ENCODE measurements around the gene DNAJC1. TPM values are rescaled to one million over a fixed set of nuclear protein-coding genes. Genes with fewer than 3 reads are reported as not detected.
"Not testable (repeated sequence)": the region's sequence is repeated elsewhere in the genome, so short reads cannot be mapped to it uniquely, and the experiment has no call there.

The DNAJC1 gene
- total RNA-seq, 5 donors from 2014 or later (not counting 1 experiment from before 2014, with no cell fraction given): 12.8 to 23.1 (median 16.7) TPM

DNA sequence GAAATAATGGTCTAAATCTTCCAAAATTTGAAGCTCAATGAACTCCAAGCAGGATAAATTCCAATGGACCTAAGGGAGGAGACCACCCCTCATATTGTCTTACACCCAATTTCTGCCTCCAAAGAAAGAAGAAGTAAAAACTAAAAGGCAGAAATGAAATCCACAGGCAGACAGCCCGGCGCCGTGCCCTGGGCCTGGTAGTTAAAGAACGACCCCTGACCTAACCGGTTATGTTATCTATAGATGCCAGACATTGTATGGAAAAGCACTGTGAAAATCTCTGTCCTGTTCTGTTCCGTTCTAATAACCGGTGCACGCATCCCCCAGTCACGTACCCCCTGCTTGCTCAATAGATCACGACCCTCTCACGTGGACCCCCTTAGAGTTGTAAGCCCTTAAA is 130.8 kb downstream of the DNAJC1 start:
- CTCF ChIA-PET; H3K27me3 ChIP-seq (replicated peaks in 1 of 2; ENCODE audit: control insufficient read depth in 2 of 2, extremely low read depth in 1 of 2, insufficient read depth in 2 of 2, low read length in 1 of 2); H3K27me3 Mint-ChIP-seq; H3K36me3 ChIP-seq (ENCODE audit: control insufficient read depth in 2 of 2, extremely low read depth in 1 of 2, insufficient read depth in 1 of 2, low read length in 1 of 2); DNase-seq; H3K4me1 ChIP-seq (ENCODE audit: control insufficient read depth in 1 of 2, extremely low read depth in 1 of 2, insufficient read depth in 2 of 2, low read length in 2 of 2); ATAC-seq (replicated peaks in 1 of 4); H3K27ac ChIP-seq (ENCODE audit: low read length); H3K4me3 ChIP-seq (ENCODE audit: control insufficient read depth in 1 of 2, extremely low read depth in 1 of 2, low read length in 1 of 2); H3K4me3 Mint-ChIP-seq; H3K4me1 Mint-ChIP-seq; H3K27ac Mint-ChIP-seq; H3K9me3 ChIP-seq: not testable (repeated sequence)
- Mint-ChIP-seq H3K36me3 (peaks cover 59% of the 10 kb centered on the region), H3K9me3 (peaks cover 10 to 20% (median 15%) of the 10 kb centered on the region in 3 donors)
- 100% methylated on average over 7 of the region's 11 CpGs for WGBS (ENCODE audit: insufficient coverage)
- POLR2A ChIA-PET: interaction anchor here in 1 of 2 donors (0.6 kb wide), 1 partner anchor 658 kb away, joined by 4 read pairs; no protein-coding TSS in a partner anchor

DNA sequence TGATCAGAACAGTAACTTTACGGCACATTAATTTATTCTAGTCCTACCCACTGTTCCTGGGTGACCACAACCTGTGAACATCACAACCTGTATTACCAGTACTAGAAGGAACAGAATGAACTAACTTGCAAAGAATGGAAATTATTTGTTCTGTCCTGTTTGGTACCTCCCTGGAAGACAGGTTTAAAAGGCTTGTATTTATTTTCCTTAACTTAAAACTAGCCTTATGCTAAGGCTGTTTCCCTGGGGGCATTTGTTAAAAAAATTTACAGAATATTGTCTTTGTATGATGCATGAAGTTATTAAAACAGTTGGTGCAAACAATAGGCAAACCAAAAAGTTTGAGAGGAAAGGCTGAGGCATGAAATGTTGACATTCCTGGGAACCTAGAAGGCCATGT is 132.7 kb downstream of the DNAJC1 start:
- H3K9me3 Mint-ChIP-seq: peaks cover 10 to 31% (median 20%) of the 10 kb centered on the region in 3 donors
- no peak for DNase-seq
- ChIA-PET CTCF (interaction anchor here in 1 of 2 donors (0.6 kb wide), 1 partner anchor 753 kb away, joined by 3 read pairs; no protein-coding TSS in a partner anchor), POLR2A (interaction anchor here in 1 of 2 donors (0.6 to 0.7 kb wide), 2 partner anchors 226 to 1060 kb away, joined by 4 to 5 read pairs; no protein-coding TSS in a partner anchor)
- Histone ChIP-seq H3K4me1 (ENCODE audit: control insufficient read depth in 1 of 2, extremely low read depth in 1 of 2, insufficient read depth in 2 of 2, low read length in 2 of 2) (no peaks in the 10 kb centered on the region), H3K4me3 (ENCODE audit: control insufficient read depth in 1 of 2, extremely low read depth in 1 of 2, low read length in 1 of 2) (no peak overlapping the region), H3K9me3 (peaks cover 2% of the 10 kb centered on the region), H3K27me3 (replicated peaks in 1 of 2; ENCODE audit: control insufficient read depth in 2 of 2, extremely low read depth in 1 of 2, insufficient read depth in 2 of 2, low read length in 1 of 2) (no peaks in the 10 kb centered on the region), H3K27ac (ENCODE audit: low read length) (no peak overlapping the region), H3K36me3 (ENCODE audit: control insufficient read depth in 2 of 2, extremely low read depth in 1 of 2, insufficient read depth in 1 of 2, low read length in 1 of 2) (no peaks in the 10 kb centered on the region)
- H3K36me3 Mint-ChIP-seq: peaks cover 58% of the 10 kb centered on the region
- no peaks in the 10 kb centered on the region for H3K27me3 Mint-ChIP-seq
- H3K4me1 Mint-ChIP-seq: no peaks in the 10 kb centered on the region
- no CpG with 5 or more reads among the region's 1 CpG for WGBS (ENCODE audit: insufficient coverage)
- no peak overlapping the region for H3K27ac Mint-ChIP-seq
- ATAC-seq (replicated peaks in 1 of 4): no peak
- H3K4me3 Mint-ChIP-seq: no peak overlapping the region

DNA sequence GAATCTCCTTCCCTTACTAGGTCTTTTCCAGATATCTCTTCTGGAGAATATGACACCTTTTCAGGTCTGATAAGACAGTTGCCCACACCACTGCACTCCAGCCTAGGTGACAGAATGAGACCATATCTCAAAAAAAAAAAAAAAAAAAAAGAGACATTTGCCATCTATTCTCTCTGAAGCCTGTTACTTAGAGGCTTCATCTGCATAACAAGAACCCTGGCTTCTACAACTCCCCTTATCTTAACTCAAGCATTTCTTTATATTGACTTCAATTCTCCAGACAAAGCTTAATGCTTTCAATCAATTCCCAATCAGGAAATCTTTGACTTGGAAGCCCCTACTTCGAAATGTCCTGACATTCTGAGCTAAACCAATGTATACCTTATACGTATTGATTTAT is 134.4 kb downstream of the DNAJC1 start:
- H3K4me3 ChIP-seq (ENCODE audit: control insufficient read depth in 1 of 2, extremely low read depth in 1 of 2, low read length in 1 of 2); H3K36me3 ChIP-seq (ENCODE audit: control insufficient read depth in 2 of 2, extremely low read depth in 1 of 2, insufficient read depth in 1 of 2, low read length in 1 of 2); ATAC-seq (replicated peaks in 1 of 4); H3K27ac ChIP-seq (ENCODE audit: low read length); POLR2A ChIA-PET; H3K9me3 ChIP-seq; H3K4me1 Mint-ChIP-seq; H3K27ac Mint-ChIP-seq; H3K27me3 Mint-ChIP-seq; H3K4me1 ChIP-seq (ENCODE audit: control insufficient read depth in 1 of 2, extremely low read depth in 1 of 2, insufficient read depth in 2 of 2, low read length in 2 of 2); H3K27me3 ChIP-seq (replicated peaks in 1 of 2; ENCODE audit: control insufficient read depth in 2 of 2, extremely low read depth in 1 of 2, insufficient read depth in 2 of 2, low read length in 1 of 2); CTCF ChIA-PET; H3K4me3 Mint-ChIP-seq; DNase-seq: not testable (repeated sequence)
- WGBS (ENCODE audit: insufficient coverage): 95% methylated on average over 2 of the region's 2 CpGs
- Mint-ChIP-seq H3K36me3 (peaks cover 63% of the 10 kb centered on the region), H3K9me3 (peaks cover 10 to 27% (median 20%) of the 10 kb centered on the region in 3 donors)

DNA sequence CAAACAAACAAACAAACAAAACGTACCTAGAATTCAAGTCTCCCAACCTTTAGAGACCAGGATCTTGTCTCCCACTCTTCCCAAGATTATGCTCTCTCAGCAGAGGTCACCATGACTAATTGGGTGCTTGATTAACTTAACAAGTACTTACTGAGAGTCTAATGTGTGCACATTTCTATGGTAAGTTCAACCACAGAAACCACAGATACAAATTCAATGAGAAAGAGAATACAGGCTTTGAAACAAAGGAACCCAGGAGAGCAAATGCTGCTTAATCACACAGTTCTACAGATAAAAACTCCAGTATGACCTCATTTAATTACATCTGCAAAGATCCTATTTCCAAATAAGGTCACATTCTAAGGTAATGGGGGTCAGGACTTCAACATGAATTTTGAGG is 142.8 kb downstream of the DNAJC1 start:
- Mint-ChIP-seq H3K9me3 (no peaks in the 10 kb centered on the region), H3K4me1 (peaks cover 5 to 11% (median 6%) of the 10 kb centered on the region in 3 donors), H3K27ac (no peak overlapping the region), H3K27me3 (no peaks in the 10 kb centered on the region), H3K4me3 (no peak overlapping the region), H3K36me3 (peaks cover 36% of the 10 kb centered on the region)
- no peak for DNase-seq
- no peak overlapping the region for H3K4me3 ChIP-seq (ENCODE audit: control insufficient read depth in 1 of 2, extremely low read depth in 1 of 2, low read length in 1 of 2)
- ChIA-PET CTCF (no interaction called here), POLR2A (no interaction called here)
- no peaks in the 10 kb centered on the region for H3K27me3 ChIP-seq (replicated peaks in 1 of 2; ENCODE audit: control insufficient read depth in 2 of 2, extremely low read depth in 1 of 2, insufficient read depth in 2 of 2, low read length in 1 of 2)
- peaks cover 0 to 6% of the 10 kb centered on the region in 2 experiments for H3K4me1 ChIP-seq (ENCODE audit: control insufficient read depth in 1 of 2, extremely low read depth in 1 of 2, insufficient read depth in 2 of 2, low read length in 2 of 2)
- ATAC-seq (replicated peaks in 1 of 4): no peak
- H3K9me3 ChIP-seq: no peaks in the 10 kb centered on the region
- H3K36me3 ChIP-seq (ENCODE audit: control insufficient read depth in 2 of 2, extremely low read depth in 1 of 2, insufficient read depth in 1 of 2, low read length in 1 of 2): no peaks in the 10 kb centered on the region
- no peak overlapping the region for H3K27ac ChIP-seq (ENCODE audit: low read length)
- WGBS (ENCODE audit: insufficient coverage): 60% methylated on average over 1 of the region's 1 CpG

DNA sequence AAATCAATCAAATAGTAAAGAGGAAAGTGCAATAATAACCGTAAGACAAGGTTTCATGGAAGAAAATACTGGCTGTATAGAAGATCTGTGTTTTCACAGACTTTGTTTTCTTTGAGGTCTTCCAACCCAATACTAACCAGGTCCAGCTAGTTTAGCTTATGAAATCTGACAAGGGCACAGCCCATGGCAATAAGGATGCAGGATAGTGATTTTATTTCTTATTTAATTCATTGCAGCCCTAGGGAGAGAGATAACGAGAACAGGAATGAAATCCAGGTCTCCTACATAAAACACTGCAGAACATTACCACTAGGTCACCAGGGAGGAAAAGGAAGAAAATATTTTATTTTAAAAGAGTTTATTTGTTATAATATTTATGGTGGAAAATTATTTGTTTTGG is 145.1 kb downstream of the DNAJC1 start:
- Mint-ChIP-seq H3K27ac (no peak overlapping the region), H3K27me3 (no peaks in the 10 kb centered on the region), H3K4me1 (peaks cover 5 to 11% (median 6%) of the 10 kb centered on the region in 3 donors), H3K9me3 (peaks cover 0 to 3% (median 0%) of the 10 kb centered on the region in 3 donors), H3K4me3 (no peak overlapping the region), H3K36me3 (peaks cover 32% of the 10 kb centered on the region)
- no peaks in the 10 kb centered on the region for H3K9me3 ChIP-seq
- H3K4me3 ChIP-seq (ENCODE audit: control insufficient read depth in 1 of 2, extremely low read depth in 1 of 2, low read length in 1 of 2): no peak overlapping the region
- POLR2A ChIA-PET: interaction anchor here in 1 of 2 donors (0.5 kb wide), 1 partner anchor 8 kb away, joined by 5 read pairs; no protein-coding TSS in a partner anchor
- DNase-seq (no peak), ATAC-seq (replicated peaks in 1 of 4) (no peak)
- CTCF ChIA-PET: no interaction called here
- H3K27ac ChIP-seq (ENCODE audit: low read length): no peak overlapping the region
- H3K4me1 ChIP-seq (ENCODE audit: control insufficient read depth in 1 of 2, extremely low read depth in 1 of 2, insufficient read depth in 2 of 2, low read length in 2 of 2): peaks cover 0 to 6% of the 10 kb centered on the region in 2 experiments
- no CpG with 5 or more reads among the region's 2 CpGs for WGBS (ENCODE audit: insufficient coverage)
- H3K36me3 ChIP-seq (ENCODE audit: control insufficient read depth in 2 of 2, extremely low read depth in 1 of 2, insufficient read depth in 1 of 2, low read length in 1 of 2): no peaks in the 10 kb centered on the region
- H3K27me3 ChIP-seq (replicated peaks in 1 of 2; ENCODE audit: control insufficient read depth in 2 of 2, extremely low read depth in 1 of 2, insufficient read depth in 2 of 2, low read length in 1 of 2): no peaks in the 10 kb centered on the region

DNA sequence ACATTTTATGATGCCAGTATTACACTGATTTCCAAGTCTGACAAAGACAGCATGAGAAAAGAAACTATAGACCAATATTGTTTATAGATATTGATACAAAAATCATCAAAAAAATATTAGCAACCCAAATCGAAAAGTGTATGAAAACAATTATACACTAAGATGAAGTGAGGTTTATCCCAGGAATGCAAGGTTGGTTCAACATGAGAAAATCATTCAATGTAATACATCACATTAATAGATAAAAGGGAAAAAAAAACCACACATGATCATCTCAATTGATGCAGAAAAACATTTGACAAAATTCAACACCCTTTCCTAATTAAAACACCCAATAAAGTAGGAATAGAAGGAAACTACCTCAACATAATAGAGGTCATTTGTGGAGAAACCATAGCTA is 153.9 kb downstream of the DNAJC1 start:
- Histone ChIP-seq H3K27me3 (replicated peaks in 1 of 2; ENCODE audit: control insufficient read depth in 2 of 2, extremely low read depth in 1 of 2, insufficient read depth in 2 of 2, low read length in 1 of 2) (no peaks in the 10 kb centered on the region), H3K27ac (ENCODE audit: low read length) (no peak overlapping the region), H3K36me3 (ENCODE audit: control insufficient read depth in 2 of 2, extremely low read depth in 1 of 2, insufficient read depth in 1 of 2, low read length in 1 of 2) (peaks cover 2 to 6% of the 10 kb centered on the region in 2 donors), H3K9me3 (peaks cover 11% of the 10 kb centered on the region), H3K4me1 (ENCODE audit: control insufficient read depth in 1 of 2, extremely low read depth in 1 of 2, insufficient read depth in 2 of 2, low read length in 2 of 2) (no peaks in the 10 kb centered on the region), H3K4me3 (ENCODE audit: control insufficient read depth in 1 of 2, extremely low read depth in 1 of 2, low read length in 1 of 2) (no peak overlapping the region)
- Mint-ChIP-seq H3K9me3 (peaks cover 4 to 44% (median 27%) of the 10 kb centered on the region in 3 donors), H3K4me1 (no peaks in the 10 kb centered on the region), H3K36me3 (peaks cover 62% of the 10 kb centered on the region), H3K27ac (no peak overlapping the region), H3K27me3 (no peaks in the 10 kb centered on the region), H3K4me3 (no peak overlapping the region)
- no peak for DNase-seq
- POLR2A ChIA-PET: interaction anchor here in 1 of 2 donors (0.5 kb wide), 1 partner anchor 178 kb away, joined by 4 read pairs; no protein-coding TSS in a partner anchor
- CTCF ChIA-PET: no interaction called here
- no peak for ATAC-seq (replicated peaks in 1 of 4)
- WGBS (ENCODE audit: insufficient coverage): no CpG with 5 or more reads among the region's 1 CpG

Data from T-cell (primary cell).